GM12878 (cell line): ENCODE data around the gene PPFIA4. TPM values are rescaled to one million over a fixed set of nuclear protein-coding genes. Genes with fewer than 3 reads are reported as not detected.

ENCODE experiments used
- LARP7 ChIP-seq: fragments of 450-650 bp; IDR thresholded peaks from 2 replicates; pipeline ENCODE4 v1.6.1; 2017; ENCODE audit warnings: mild to moderate bottlenecking
- POLR2AphosphoS2 ChIP-seq: IDR thresholded peaks from 2 replicates; pipeline ENCODE4 v1.6.1; 2011; ENCODE audit warnings: low read depth, mild to moderate bottlenecking, low read length, improper control_type of control experiment, moderate library complexity
- polyA plus RNA-seq, 11 experiments: library from polyadenylated mRNA; depleted of rRNA in 4 of 11; unstranded in 6 of 11; stranded (reverse) in 5 of 11; fragments of >200 nt; fragmentation: Nextera tagmentation in 4 of 11; fragmentation: Illumina TruSeq in 1 of 11; extraction: Ambion mirVana in 4 of 11; extraction: Trizol in 1 of 11; gene quantifications; 1 replicate in 1 of 11; 2 replicates in 10 of 11; pipeline versions ENCODE4 v1.2.1 to v1.2.3, GENCODE V29; 2011 to 2016; ENCODE audit warnings: inconsistent platforms in 2 of 11, missing spikeins in 2 of 11, low read depth in 1 of 11
- total RNA-seq, 4 experiments: library from RNA; depleted of rRNA in 3 of 4; stranded (reverse); fragments of >200 nt in 3 of 4; fragmentation: Illumina TruSeq in 1 of 4; extraction: Trizol in 1 of 4; gene quantifications; 2 replicates each; pipeline versions ENCODE4 v1.2.1 to v1.2.3, GENCODE V29; 2013 to 2021
- TF ChIP-seq, protein P1 (sequence below): fragments of 450-650 bp; IDR thresholded peaks from 2 replicates; pipeline ENCODE4 v1.6.1; 2017; ENCODE audit warnings: mild to moderate bottlenecking
- TF ChIP-seq, protein P2 (sequence below): fragments of 450-650 bp; IDR thresholded peaks from 2 replicates; pipeline ENCODE4 v1.6.1; 2018; ENCODE audit warnings: borderline replicate concordance, mild to moderate bottlenecking; ENCODE audit not compliant: partially characterized antibody

The PPFIA4 gene
- total and polyA plus RNA-seq, 10 of the 15 experiments (the other 5 are each of a cell fraction or from before 2014, with no cell fraction given) = 0.02 to 19.7 (median 0.34) TPM; not detected in 1

- TF ChIP-seq, protein P1, sequence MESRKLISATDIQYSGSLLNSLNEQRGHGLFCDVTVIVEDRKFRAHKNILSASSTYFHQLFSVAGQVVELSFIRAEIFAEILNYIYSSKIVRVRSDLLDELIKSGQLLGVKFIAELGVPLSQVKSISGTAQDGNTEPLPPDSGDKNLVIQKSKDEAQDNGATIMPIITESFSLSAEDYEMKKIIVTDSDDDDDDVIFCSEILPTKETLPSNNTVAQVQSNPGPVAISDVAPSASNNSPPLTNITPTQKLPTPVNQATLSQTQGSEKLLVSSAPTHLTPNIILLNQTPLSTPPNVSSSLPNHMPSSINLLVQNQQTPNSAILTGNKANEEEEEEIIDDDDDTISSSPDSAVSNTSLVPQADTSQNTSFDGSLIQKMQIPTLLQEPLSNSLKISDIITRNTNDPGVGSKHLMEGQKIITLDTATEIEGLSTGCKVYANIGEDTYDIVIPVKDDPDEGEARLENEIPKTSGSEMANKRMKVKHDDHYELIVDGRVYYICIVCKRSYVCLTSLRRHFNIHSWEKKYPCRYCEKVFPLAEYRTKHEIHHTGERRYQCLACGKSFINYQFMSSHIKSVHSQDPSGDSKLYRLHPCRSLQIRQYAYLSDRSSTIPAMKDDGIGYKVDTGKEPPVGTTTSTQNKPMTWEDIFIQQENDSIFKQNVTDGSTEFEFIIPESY = no peak
- no peak for TF ChIP-seq POLR2AphosphoS2
- TF ChIP-seq LARP7 = no peak
- TF ChIP-seq, protein P2, sequence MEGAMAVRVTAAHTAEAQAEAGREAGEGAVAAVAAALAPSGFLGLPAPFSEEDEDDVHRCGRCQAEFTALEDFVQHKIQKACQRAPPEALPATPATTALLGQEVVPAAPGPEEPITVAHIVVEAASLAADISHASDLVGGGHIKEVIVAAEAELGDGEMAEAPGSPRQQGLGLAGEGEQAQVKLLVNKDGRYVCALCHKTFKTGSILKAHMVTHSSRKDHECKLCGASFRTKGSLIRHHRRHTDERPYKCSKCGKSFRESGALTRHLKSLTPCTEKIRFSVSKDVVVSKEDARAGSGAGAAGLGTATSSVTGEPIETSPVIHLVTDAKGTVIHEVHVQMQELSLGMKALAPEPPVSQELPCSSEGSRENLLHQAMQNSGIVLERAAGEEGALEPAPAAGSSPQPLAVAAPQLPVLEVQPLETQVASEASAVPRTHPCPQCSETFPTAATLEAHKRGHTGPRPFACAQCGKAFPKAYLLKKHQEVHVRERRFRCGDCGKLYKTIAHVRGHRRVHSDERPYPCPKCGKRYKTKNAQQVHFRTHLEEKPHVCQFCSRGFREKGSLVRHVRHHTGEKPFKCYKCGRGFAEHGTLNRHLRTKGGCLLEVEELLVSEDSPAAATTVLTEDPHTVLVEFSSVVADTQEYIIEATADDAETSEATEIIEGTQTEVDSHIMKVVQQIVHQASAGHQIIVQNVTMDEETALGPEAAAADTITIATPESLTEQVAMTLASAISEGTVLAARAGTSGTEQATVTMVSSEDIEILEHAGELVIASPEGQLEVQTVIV = no peak
Observed at GRCh38 chr1:203116091-203116820, 90.0 kb downstream of the PPFIA4 start (continued).
